GM12891 (cell line): ENCODE results near the gene MAGI1.

Source experiments
- DNase-seq: peaks from one replicate; pipeline ENCODE4 v3.0.0; 2011; ENCODE audit warnings: low spot score; ENCODE audit not compliant: insufficient read length
- FAIRE-seq: peaks from 2 replicates; lab custom pipeline; 2011; peaks lifted over from hg19 to GRCh38; lab: Jason Lieb, UNC
- PAX5 ChIP-seq: IDR thresholded peaks from 2 replicates; pipeline ENCODE4 v1.6.1; 2011; ENCODE audit warnings: low read length, moderate library complexity, mild to moderate bottlenecking; ENCODE audit not compliant: insufficient read depth, severe bottlenecking
- POLR2A ChIP-seq: IDR thresholded peaks from 2 replicates; pipeline ENCODE4 v1.6.1; 2011; ENCODE audit warnings: low read depth, low read length, control low read depth
- POLR2AphosphoS5 ChIP-seq: IDR thresholded peaks from 2 replicates; pipeline ENCODE4 v1.6.1; 2011; ENCODE audit warnings: low read depth, low read length, control low read depth
- POU2F2 ChIP-seq: IDR thresholded peaks from 2 replicates; pipeline ENCODE4 v1.6.1; 2011; ENCODE audit warnings: low read depth, mild to moderate bottlenecking, control low read depth, low read length, moderate library complexity
- SPI1 ChIP-seq: IDR thresholded peaks from 2 replicates; pipeline ENCODE4 v1.6.1; 2011; ENCODE audit warnings: low read depth, low read length, control low read depth
- TAF1 ChIP-seq: IDR thresholded peaks from 2 replicates; pipeline ENCODE4 v1.6.1; 2011; ENCODE audit warnings: low read depth, low read length, control low read depth

Gene MAGI1

DNA sequence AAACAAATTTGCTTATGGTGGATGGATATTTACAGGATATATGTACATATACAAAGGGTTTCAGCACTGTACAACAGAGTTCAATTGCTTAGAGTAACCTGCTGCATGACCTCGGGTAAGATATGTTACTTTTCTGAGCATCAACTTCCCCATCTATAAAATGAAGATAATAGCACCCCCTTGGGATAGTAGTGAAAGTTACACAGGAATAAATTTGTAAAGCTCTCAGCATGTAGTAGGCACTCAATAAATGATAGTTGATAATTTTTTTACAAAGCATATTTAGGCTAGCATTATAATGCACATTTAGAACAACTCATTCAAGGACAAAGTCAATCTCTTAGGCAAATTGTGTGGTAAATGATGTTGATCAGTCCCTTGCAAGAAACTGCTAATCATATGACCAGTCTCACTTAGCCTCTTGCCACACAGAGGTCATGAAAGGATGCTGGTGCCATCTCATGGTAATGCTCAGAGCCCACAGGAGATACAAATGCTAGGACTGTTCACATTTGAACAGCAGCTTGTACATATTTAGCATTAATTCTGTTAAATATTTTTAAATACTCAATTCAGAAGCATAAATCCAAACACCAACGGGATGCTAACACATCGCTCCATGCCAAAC is 123.9 kb downstream of the MAGI1 start:
- DNase-seq (no peak), FAIRE-seq (no peak)
- no peak for TF ChIP-seq PAX5
- no peak for TF ChIP-seq POLR2AphosphoS5
- TF ChIP-seq SPI1: no peak
- no peak for TF ChIP-seq TAF1
- TF ChIP-seq POU2F2: no peak
- TF ChIP-seq POLR2A: no peak

DNA sequence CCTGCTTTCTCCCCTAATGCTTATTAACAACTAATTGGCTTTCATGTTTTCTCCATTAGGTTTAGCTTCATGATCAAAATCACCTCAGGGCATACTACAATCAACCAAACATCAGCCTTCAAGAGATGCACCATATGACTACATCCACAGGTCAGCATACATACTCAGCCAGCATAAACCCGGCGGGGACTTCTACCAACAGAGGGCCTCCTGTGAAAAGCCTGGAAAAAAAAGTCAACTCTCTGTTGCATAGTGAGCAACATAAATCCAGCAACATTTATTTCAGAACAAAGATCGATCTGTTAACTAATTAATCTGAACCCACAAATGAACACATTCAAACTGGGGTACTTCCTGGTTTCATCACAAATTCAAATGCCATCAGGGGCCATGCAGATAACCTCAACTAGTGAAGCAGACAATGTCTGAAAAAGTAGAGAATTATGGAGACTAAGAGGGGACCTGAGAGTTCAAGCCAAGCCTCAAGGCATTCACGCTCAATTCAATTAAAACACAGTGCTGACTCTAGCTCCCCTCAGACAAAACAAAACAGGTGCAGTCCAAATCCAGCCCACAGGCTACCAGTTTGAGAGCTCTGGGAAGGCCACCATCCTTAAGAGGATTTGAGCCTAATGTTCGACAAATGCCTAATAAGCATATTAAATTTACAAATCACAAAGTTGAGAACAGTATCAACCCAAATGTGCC is 124.5 kb downstream of the MAGI1 start:
- DNase-seq: no peak
- no peak for FAIRE-seq
- TF ChIP-seq POLR2A (no peak), POLR2AphosphoS5 (no peak), SPI1 (no peak)

DNA sequence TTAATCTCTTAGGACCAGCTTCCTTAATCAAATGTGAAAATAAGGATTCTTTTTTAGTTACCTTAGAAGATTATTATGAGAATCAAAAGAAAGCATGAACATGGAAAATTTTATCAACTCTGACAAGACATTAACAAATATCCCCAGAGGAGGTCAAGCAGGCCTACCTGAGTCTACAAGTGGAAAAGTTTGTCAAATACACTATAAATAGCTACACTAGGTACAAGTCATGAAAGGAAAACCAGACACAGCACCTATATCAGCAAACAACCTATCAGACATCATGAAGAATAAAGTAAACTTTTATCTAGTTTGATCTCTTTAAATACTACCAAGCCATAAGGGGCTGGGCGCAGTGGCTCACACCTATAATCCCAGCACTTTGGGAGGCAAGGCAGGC is 126.1 kb downstream of the MAGI1 start:
- no peak for FAIRE-seq
- no peak for DNase-seq

DNA sequence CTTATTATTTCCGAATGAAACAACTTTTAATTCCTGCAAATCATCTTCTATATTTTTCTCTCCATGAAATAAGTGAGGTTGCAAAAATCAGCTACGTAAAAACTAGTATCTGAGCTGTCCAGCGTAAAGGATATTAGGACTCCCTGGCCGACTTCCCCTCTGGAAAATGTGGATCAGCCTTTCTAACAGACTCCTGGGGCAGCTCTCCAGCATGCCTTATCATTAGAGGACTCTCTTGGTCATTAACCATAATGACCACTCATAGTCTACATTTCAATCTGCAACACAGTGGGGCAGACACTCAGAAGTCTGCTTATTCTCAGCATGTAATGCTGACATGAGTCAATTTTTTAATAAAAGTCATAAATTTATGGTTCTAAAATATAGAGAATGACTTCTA is 130.1 kb downstream of the MAGI1 start:
- no peak for TF ChIP-seq POLR2A
- TF ChIP-seq POU2F2: no peak
- TF ChIP-seq POLR2AphosphoS5: no peak
- no peak for FAIRE-seq
- DNase-seq: no peak

More for the DNA sequence above, 126.1 kb downstream of the MAGI1 start:
- TF ChIP-seq POLR2AphosphoS5 (no peak), SPI1 (no peak), PAX5 (no peak), POU2F2 (no peak), POLR2A (no peak), TAF1 (no peak)

DNA sequence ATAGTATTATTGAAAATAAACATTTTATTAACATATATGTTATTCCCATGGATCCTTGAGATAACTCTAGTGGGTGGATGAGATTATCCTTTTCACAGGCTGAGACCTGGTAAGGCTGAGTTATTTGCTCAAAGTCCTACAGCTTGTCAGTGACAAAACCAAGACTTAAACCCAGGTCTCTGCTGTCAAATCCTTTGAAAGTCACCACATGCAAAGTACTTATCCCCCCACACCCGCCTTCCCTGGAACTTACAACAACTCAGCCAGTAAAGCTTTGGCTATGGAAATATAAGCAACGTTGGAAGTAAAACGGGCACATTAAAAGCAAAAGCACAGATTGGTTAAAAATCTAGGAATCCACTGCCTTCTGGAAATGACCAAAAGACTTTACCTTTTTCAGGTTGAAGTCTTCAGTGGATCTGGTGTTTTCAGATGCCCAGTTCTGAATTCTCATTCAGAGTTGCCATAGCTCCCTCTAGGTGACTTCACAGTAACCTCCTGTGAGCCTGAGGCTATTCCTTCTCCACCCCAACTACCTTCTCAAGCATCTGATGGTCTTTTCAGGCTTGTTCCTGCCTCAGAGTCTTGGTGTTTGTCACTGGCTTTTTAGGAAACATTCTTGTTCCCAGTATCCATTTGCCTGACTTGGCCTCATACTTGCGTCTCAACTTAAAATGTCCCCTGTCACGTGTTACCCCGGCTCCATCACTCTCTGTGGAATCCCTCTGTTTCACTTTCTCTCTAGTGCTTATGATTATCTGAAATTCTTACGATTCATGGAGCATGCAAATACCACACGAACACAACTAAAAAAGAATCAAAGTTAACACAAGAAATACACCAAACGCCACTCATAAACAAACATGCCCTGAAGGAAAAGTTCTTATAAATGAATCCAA is 131.2 kb downstream of the MAGI1 start:
- TF ChIP-seq TAF1 (no peak), SPI1 (no peak), POU2F2 (no peak), POLR2AphosphoS5 (no peak), POLR2A (no peak), PAX5 (no peak)
- DNase-seq (no peak), FAIRE-seq (no peak)

DNA sequence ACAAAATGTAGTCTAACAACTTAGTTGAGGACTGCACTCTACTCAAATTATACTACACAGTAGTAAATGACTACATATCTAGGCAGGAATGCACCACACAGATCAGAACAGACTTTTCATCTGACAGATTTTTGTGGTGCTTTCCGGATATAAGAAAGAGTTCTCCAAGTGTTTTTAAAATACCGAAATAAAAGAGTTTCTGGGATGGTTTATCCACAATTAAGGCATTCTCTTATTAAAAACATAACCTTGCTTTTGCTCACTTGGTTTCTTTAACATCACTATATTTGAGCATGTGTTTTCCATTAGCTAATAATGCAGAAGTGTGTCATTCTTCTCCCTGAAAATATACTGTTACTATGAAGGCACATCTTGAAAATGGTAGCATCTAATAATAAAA is 132.9 kb downstream of the MAGI1 start:
- no peak for TF ChIP-seq POU2F2
- TF ChIP-seq SPI1: no peak
- DNase-seq (no peak), FAIRE-seq (no peak)

DNA sequence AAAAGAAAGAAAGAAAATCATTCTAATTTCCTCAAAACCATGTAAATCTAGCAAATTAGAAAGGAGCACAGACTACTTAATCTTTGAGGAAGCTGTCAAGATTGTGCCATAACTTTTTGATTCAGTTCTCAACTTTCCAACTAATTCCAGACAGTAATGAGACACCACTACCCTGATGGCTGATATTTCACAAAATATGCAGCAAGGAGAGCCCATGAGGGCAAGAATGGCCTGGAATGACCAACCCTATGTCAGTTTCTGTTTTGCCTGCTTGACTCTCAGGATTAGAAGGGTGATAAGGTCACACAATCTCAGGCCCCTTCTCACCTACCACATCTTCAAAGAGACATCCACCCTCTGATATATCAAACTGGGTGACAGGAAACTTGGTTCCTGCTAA is 134.7 kb downstream of the MAGI1 start:
- DNase-seq (no peak), FAIRE-seq (no peak)

DNA sequence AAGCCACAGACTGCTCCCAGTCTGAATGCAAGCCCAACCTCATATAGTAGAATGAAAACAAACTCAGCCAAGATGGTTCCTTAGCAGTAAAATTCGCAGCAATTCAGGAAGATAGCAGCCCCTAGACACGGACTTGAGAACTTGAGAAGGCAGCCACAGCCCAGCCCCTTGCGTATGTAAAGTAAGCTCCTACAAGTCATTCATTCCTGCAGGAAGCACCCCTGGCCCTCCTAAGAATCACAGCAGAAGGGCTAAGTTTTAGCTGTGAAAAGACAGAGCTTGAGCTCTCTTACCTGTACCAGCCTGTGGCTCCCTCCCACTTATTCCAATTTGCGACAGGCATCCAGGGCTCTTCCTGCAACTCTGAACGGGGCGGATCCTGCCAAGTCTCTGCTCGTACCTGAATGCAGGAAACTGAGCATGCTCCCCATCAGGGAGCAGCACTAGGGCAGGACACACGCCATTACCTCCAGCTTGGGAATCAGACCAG is 136.4 kb downstream of the MAGI1 start:
- FAIRE-seq (no peak), DNase-seq (no peak)
- no peak for TF ChIP-seq POU2F2
- TF ChIP-seq SPI1: no peak
- no peak for TF ChIP-seq POLR2AphosphoS5
- TF ChIP-seq TAF1: no peak
- TF ChIP-seq POLR2A: no peak
- TF ChIP-seq PAX5: no peak

More for the DNA sequence above, 134.7 kb downstream of the MAGI1 start:
- TF ChIP-seq TAF1 (no peak), POLR2AphosphoS5 (no peak), POU2F2 (no peak), POLR2A (no peak), SPI1 (no peak), PAX5 (no peak)

DNA sequence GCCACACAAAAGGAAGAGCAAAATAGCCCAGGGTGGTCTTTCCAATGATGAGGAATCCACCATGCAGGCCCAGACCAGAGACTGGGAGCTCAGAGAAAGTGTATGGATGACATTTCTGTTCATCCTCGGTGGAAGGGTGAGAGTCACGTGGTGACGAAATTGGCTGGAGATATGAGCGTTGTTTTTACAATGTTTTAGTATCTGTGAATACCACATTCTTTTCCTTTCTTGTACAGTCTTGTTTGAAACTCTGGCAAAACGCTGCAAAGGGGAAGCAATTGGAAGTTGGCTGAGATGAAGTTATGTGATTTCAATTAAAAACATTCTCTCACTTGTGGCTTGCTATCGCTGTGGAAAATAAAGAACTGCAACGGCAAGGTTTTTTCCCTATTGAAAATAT is 137.5 kb downstream of the MAGI1 start:
- TF ChIP-seq POU2F2: no peak
- DNase-seq: no peak
- no peak for FAIRE-seq
